PC-9 (cell line): ENCODE results near the gene RBM38. TPM values are rescaled to one million over a fixed set of nuclear protein-coding genes. Genes with fewer than 3 reads are reported as not detected.

Experiments
- BruUV-seq: library from RNA; stranded (reverse); fragments of 400-500 nt; replicated peaks from 2 replicates; lab custom pipeline; 2021; lab: Mats Ljungman, UMichigan
- CTCF ChIA-PET: fragments of 300-600 bp; sonication (Branson Sonifier 250); formaldehyde crosslinking; loops from one replicate; lab custom pipeline; 2022; ENCODE audit warnings: antibody characterized with exemption; lab: Charles Lee
- POLR2A ChIA-PET: fragments of 300-600 bp; sonication (Branson Sonifier 250); formaldehyde crosslinking; loops from one replicate; lab custom pipeline; 2022; ENCODE audit warnings: antibody characterized with exemption; ENCODE audit not compliant: unreplicated experiment; lab: Charles Lee
- DNase-seq, 2 experiments: peaks; one replicate each; pipeline versions ENCODE4 v3.0.0 to v3.0.0-alpha.2; 2015 to 2022; ENCODE audit warnings: mixed read lengths in 1 of 2
- H2AFZ ChIP-seq: fragments of 200-600 bp; sonication (generic); 2 replicates; pipeline ENCODE4 v1.8.1; 2017; ENCODE audit warnings: antibody characterized with exemption
- H3F3A ChIP-seq: fragments of 200-600 bp; sonication (generic); 2 replicates; pipeline ENCODE4 v1.8.1; 2017; ENCODE audit warnings: antibody characterized with exemption, mild to moderate bottlenecking, low read depth; ENCODE audit not compliant: insufficient read depth
- H3K27ac ChIP-seq: fragments of 200-600 bp; sonication (generic); 2 replicates; pipeline ENCODE4 v1.6.1; 2016; ENCODE audit warnings: mixed run types
- H3K27me3 ChIP-seq: fragments of 200-600 bp; sonication (generic); 2 replicates; pipeline ENCODE4 v1.6.1; 2016; ENCODE audit warnings: low read depth, mixed run types; ENCODE audit not compliant: insufficient read depth
- H3K36me3 ChIP-seq: fragments of 200-600 bp; sonication (generic); 2 replicates; pipeline ENCODE4 v1.6.1; 2016; ENCODE audit warnings: low read depth, mixed run types
- H3K4me1 ChIP-seq: fragments of 200-600 bp; sonication (generic); replicated peaks from 2 replicates; pipeline ENCODE4 v1.6.1; 2016; ENCODE audit warnings: mixed run types; ENCODE audit not compliant: insufficient read depth
- H3K4me2 ChIP-seq: fragments of 200-600 bp; sonication (generic); 2 replicates; pipeline ENCODE4 v1.6.1; 2017; ENCODE audit warnings: mixed run types
- H3K4me3 ChIP-seq: fragments of 200-600 bp; sonication (generic); 2 replicates; pipeline ENCODE4 v1.6.1; 2016; ENCODE audit warnings: mixed run types
- H3K79me2 ChIP-seq: fragments of 200-600 bp; sonication (generic); 2 replicates; pipeline ENCODE4 v1.6.1; 2017; ENCODE audit warnings: low read depth, mixed run types
- H3K9me2 ChIP-seq: fragments of 200-600 bp; sonication (generic); 2 replicates; pipeline ENCODE4 v1.8.1; 2017; ENCODE audit warnings: mild to moderate bottlenecking; ENCODE audit not compliant: insufficient read depth
- H3K9me3 ChIP-seq: fragments of 200-600 bp; sonication (generic); 2 replicates; pipeline ENCODE4 v1.8.1; 2016; ENCODE audit warnings: low read depth; ENCODE audit not compliant: insufficient read depth
- H4K20me1 ChIP-seq: fragments of 200-600 bp; sonication (generic); 2 replicates; pipeline ENCODE4 v1.8.1; 2017; ENCODE audit not compliant: insufficient read depth
- EZH2 ChIP-seq: fragments of 200-600 bp; sonication (generic); IDR thresholded peaks from 2 replicates; pipeline ENCODE4 v1.8.0; 2017; ENCODE audit warnings: antibody characterized with exemption, low read depth
- intact Hi-C: fragments of 100-400 bp; cut with micrococcal nuclease; formaldehyde crosslinking; loops from one replicate; pipeline ENCODE4 v1.10.0; 2022; ENCODE audit not compliant: unreplicated experiment
- total RNA-seq: library from RNA; stranded (reverse); gene quantifications from 2 replicates; pipeline ENCODE4 v1.2.3, GENCODE V29; 2021
- TF ChIP-seq, protein P1 (sequence below): fragments of 200-600 bp; sonication (generic); conservative IDR thresholded peaks from 2 replicates; pipeline ENCODE4 v1.6.1; 2017; ENCODE audit warnings: mixed run types, antibody characterized with exemption, mild to moderate bottlenecking, moderate library complexity

RBM38 gene
- total RNA-seq, 1 experiment from 2014 or later = 25.6 TPM

DNA sequence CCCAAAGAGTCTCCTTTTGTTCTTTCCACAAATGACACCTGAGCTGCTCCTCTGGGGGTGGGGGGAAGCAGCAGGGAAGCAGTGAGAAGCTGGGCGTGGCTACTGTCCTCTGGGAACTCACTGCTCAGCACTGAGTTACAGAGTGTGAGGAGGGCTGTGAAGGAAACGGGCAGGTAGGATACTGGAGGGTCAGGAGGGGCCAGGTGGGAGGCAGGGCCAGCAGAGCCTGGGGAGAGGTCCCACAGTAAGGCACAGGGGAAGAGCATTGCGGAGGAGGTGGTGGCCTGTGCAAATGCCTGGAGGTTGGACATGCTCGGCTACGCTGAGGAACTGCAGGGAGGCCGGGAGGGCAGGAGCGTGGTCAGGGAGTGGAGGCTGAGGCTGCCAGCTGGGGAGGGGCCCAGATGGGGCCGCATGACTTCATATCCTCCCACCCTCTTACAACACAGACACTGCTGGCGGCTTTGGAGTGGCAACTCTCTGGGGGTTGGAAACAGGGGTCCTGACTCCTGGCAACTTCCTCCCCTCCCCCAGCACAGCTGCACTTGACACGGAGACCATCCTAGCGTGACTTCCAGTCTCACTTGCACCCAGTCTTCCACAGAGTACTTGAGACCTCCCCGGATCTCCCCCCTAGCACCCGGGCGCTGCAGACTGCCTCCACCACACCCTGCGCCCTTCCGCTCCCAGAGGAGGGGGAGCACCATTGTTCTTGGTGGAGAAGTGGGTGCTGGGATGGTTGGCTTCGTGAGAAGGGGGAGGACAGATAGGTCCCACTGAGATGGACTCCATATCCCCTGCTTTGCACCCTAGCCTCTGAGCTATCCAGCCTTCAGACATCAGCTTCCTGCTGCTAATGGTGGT lies 34.2 kb downstream of the RBM38 start:
- no peaks in the 10 kb centered on the region for H4K20me1 ChIP-seq
- H3K27me3 ChIP-seq = peaks cover 12% of the 10 kb centered on the region; the same call in 1 of the 2 replicates
- H3K79me2 ChIP-seq = no peaks in the 10 kb centered on the region
- H3K4me1 ChIP-seq = peaks cover 18% of the 10 kb centered on the region
- intact Hi-C loops = no loop called here
- peaks cover 4% of the 10 kb centered on the region; the same call in 1 of the 2 replicates for H3F3A ChIP-seq
- no peak overlapping the region for H3K4me3 ChIP-seq
- no peak overlapping the region for H2AFZ ChIP-seq
- CTCF ChIA-PET = interaction anchor here (0.6 kb wide), 1 partner anchor 786 kb away, joined by 5 read pairs; no protein-coding TSS in a partner anchor
- H3K27ac ChIP-seq = no peak overlapping the region
- no peak for DNase-seq
- H3K9me2 ChIP-seq = no peaks in the 10 kb centered on the region
- H3K9me3 ChIP-seq = no peaks in the 10 kb centered on the region
- H3K36me3 ChIP-seq = no peaks in the 10 kb centered on the region
- POLR2A ChIA-PET = interaction anchor here (0.6 kb wide), 2 partner anchors 29 to 56 kb away, joined by 3 to 4 read pairs; no protein-coding TSS in a partner anchor
- TF ChIP-seq EZH2 = no peak
- TF ChIP-seq, protein P1, sequence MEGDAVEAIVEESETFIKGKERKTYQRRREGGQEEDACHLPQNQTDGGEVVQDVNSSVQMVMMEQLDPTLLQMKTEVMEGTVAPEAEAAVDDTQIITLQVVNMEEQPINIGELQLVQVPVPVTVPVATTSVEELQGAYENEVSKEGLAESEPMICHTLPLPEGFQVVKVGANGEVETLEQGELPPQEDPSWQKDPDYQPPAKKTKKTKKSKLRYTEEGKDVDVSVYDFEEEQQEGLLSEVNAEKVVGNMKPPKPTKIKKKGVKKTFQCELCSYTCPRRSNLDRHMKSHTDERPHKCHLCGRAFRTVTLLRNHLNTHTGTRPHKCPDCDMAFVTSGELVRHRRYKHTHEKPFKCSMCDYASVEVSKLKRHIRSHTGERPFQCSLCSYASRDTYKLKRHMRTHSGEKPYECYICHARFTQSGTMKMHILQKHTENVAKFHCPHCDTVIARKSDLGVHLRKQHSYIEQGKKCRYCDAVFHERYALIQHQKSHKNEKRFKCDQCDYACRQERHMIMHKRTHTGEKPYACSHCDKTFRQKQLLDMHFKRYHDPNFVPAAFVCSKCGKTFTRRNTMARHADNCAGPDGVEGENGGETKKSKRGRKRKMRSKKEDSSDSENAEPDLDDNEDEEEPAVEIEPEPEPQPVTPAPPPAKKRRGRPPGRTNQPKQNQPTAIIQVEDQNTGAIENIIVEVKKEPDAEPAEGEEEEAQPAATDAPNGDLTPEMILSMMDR = no peak
- no peak overlapping the region for H3K4me2 ChIP-seq
- BruUV-seq = no TSS peak

DNA sequence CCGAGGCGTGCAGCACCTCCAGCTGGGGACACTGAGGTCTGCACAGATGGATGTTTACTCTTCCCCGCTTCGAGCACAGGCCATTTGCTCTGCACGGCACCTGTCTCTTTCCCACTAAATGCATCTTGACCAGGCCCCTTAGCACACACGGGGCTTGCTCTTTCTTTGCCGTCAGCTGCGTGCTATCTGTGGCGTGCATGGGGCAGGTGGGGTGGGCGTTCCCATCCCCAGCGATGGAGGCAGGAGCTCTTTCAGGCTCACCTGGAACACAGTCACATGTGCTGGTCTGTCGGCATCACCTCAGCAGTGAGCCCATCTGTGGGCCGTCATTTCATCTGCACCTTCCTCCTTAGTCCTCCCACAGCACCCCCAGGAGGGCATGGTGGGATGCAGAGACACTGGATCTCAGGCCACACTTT lies 35.1 kb downstream of the RBM38 start:
- H3K4me1 ChIP-seq = peaks cover 25% of the 10 kb centered on the region
- H3K36me3 ChIP-seq = no peaks in the 10 kb centered on the region
- H4K20me1 ChIP-seq = no peaks in the 10 kb centered on the region
- no peak overlapping the region for H3K4me3 ChIP-seq
- H3K79me2 ChIP-seq = no peaks in the 10 kb centered on the region
- ChIA-PET CTCF (no interaction called here), POLR2A (no interaction called here)
- TF ChIP-seq, protein P1 = no peak
- TF ChIP-seq EZH2 = no peak
- peaks cover 4% of the 10 kb centered on the region; the same call in 1 of the 2 replicates for H3F3A ChIP-seq
- DNase-seq = no peak
- intact Hi-C loops = no loop called here
- BruUV-seq = no TSS peak
- 0 out of 2 replicates have a peak, but pooled peaks cover 3% of the 10 kb centered on the region for H3K27me3 ChIP-seq
- no peak overlapping the region for H3K4me2 ChIP-seq
- no peak overlapping the region for H3K27ac ChIP-seq
- no peaks in the 10 kb centered on the region for H3K9me3 ChIP-seq
- no peaks in the 10 kb centered on the region for H3K9me2 ChIP-seq
- H2AFZ ChIP-seq = no peak overlapping the region

DNA sequence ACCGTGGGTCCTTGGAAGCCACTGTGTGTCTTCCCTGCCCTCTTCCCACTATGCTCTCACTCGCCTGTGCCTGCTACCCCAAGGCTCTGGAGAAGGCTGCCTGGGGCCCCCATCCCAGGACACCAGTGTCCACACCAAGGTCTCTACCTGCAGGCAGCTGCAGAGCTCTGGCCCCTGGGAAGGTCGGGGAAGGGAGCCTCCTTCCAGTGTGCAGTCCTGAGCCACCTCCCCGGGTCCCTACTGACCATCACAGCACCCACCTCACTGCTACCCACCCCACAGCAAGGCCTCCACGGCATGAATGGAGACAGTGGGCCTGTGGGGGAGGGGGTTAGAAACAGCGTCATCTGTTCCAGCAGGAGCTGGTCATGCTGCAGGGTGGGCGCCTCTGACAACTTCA lies 35.6 kb downstream of the RBM38 start:
- ChIA-PET POLR2A (interaction anchor here (0.6 to 0.7 kb wide), 2 partner anchors 36 to 1282 kb away, joined by 3 to 6 read pairs; partner anchors contain the start of gene RBM38), CTCF (no interaction called here)
- Histone ChIP-seq H4K20me1 (no peaks in the 10 kb centered on the region), H3K27ac (no peak overlapping the region), H3F3A (peaks cover 4% of the 10 kb centered on the region; the same call in 1 of the 2 replicates), H3K79me2 (no peaks in the 10 kb centered on the region), H3K9me3 (no peaks in the 10 kb centered on the region), H3K36me3 (no peaks in the 10 kb centered on the region), H3K9me2 (no peaks in the 10 kb centered on the region), H3K4me2 (no peak overlapping the region), H3K27me3 (no peaks in the 10 kb centered on the region), H2AFZ (no peak overlapping the region), H3K4me3 (no peak overlapping the region), H3K4me1 (peaks cover 30% of the 10 kb centered on the region)
- DNase-seq = no peak
- intact Hi-C loops = no loop called here
- no TSS peak for BruUV-seq
- TF ChIP-seq EZH2 = no peak
- TF ChIP-seq, protein P1 = no peak
